Ascending aorta (tissue), 2 donors: ENCODE measurements around the gene GPR32. TPM values are rescaled to one million over a fixed set of nuclear protein-coding genes. Genes with fewer than 3 reads are reported as not detected.

Experiments used
- DNase-seq, 2 donors: peaks; one replicate each; pipeline ENCODE4 v3.0.0-alpha.2; 2019; ENCODE audit warnings: low spot score in 2 of 2
- H3K27ac ChIP-seq, 2 donors: fragments of 200-600 bp; sonication (generic); one replicate each; pipeline ENCODE4 v1.5.1; 2016 to 2017; ENCODE audit warnings: mild to moderate bottlenecking in 1 of 2
- H3K27me3 ChIP-seq: fragments of 200-600 bp; sonication (generic); one replicate; pipeline ENCODE4 v1.5.1; 2017
- H3K36me3 ChIP-seq, 2 donors: fragments of 200-600 bp; sonication (generic); one replicate each; pipeline ENCODE4 v1.5.1; 2016
- H3K4me1 ChIP-seq, 2 donors: fragments of 200-600 bp; sonication (generic); one replicate each; pipeline ENCODE4 v1.5.1; 2016 to 2017; ENCODE audit warnings: mild to moderate bottlenecking in 1 of 2
- H3K4me3 ChIP-seq, 2 donors: fragments of 200-600 bp; sonication (generic); one replicate each; pipeline ENCODE4 v1.5.1; 2016 to 2017; ENCODE audit warnings: mild to moderate bottlenecking in 1 of 2
- H3K9me3 ChIP-seq, 2 donors: fragments of 200-600 bp; sonication (generic); one replicate each; pipeline ENCODE4 v1.5.1; 2016
- CTCF ChIP-seq, 3 experiments: fragments of 200-600 bp in 2 of 3; fragments of 450-650 bp in 1 of 3; sonication (generic) in 2 of 3; IDR thresholded peaks; one replicate each; pipeline ENCODE4 v1.5.1; 2016 to 2019; ENCODE audit warnings: antibody characterized with exemption in 3 of 3, mild to moderate bottlenecking in 1 of 3, moderate library complexity in 1 of 3
- intact Hi-C: fragments of 100-400 bp; cut with DNase I; formaldehyde crosslinking; loops from one replicate; pipeline ENCODE4 v1.15.1; 2023
- total RNA-seq: library from RNA; depleted of rRNA; stranded (reverse); fragments of >200 nt; gene quantifications from one replicate; pipeline ENCODE4 v1.1.0, GENCODE V29; 2016

GPR32 gene
- total RNA-seq, 1 donor from 2014 or later, result not detected

DNA sequence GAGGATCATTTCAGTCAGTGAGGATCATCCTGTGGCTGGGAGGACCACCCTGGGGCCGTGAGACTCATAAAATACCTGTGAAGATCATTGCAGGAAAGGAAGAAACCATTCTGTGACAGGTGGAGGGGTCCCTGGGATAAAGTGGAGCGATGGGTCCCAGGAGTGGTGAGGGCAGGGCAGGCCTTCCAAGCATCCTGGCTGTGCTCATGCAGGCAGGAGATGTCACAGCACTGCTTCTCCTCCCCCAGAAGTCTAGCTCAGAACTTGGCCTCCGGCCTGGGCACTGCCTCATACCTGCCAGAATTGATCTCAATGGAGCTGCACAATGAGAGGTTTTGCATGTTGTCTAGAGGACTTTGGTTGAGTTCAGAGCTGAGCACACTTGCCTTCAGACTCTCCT lies 42.2 kb downstream of the GPR32 start:
- Histone ChIP-seq H3K36me3 (no peaks in the 10 kb centered on the region), H3K9me3 (no peaks in the 10 kb centered on the region), H3K4me1 (no peaks in the 10 kb centered on the region), H3K4me3 (no peak overlapping the region), H3K27me3 (no peaks in the 10 kb centered on the region), H3K27ac (no peak overlapping the region)
- intact Hi-C loops, result no loop called here
- no peak for TF ChIP-seq CTCF (IDR thresholded peaks at IDR 0.05)
- no peak for DNase-seq

DNA sequence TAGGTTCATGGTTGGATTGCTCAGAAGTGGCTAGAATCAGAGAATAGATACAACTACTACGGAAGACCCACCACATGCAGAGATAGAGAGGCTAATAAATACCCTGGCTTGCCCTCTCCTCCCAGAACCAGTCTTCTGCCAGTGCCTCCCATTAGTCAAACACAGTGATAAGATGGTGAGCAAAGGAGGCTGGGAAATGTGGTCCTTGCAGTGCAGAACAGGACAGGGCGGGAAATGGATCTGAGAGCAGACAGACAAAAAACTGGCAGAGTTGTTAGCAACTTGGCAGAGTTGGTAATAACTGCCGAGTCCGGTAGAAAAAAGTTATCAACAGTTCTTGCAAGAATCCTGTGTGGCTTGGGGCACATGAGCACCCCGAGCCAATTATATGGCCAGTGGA lies 44.6 kb downstream of the GPR32 start:
- intact Hi-C loops, result no loop called here
- H3K27me3 ChIP-seq, result peaks cover 5% of the 10 kb centered on the region
- no peak for TF ChIP-seq CTCF (IDR thresholded peaks at IDR 0.05)

GRCh38 chr19:50815439-50815838 lies 45.2 kb downstream of the GPR32 start:
- no peaks in the 10 kb centered on the region for H3K9me3 ChIP-seq
- H3K4me1 ChIP-seq, result no peaks in the 10 kb centered on the region
- no peaks in the 10 kb centered on the region for H3K36me3 ChIP-seq
- H3K27me3 ChIP-seq, result peaks cover 5% of the 10 kb centered on the region
- H3K4me3 ChIP-seq, result no peak overlapping the region
- no peak overlapping the region for H3K27ac ChIP-seq
- intact Hi-C loops, result no loop called here
- TF ChIP-seq CTCF (IDR thresholded peaks at IDR 0.05), result no peak
- DNase-seq, result no peak

More for the DNA sequence above, 44.6 kb downstream of the GPR32 start:
- Histone ChIP-seq H3K27ac (no peak overlapping the region), H3K9me3 (no peaks in the 10 kb centered on the region), H3K36me3 (no peaks in the 10 kb centered on the region), H3K4me3 (no peak overlapping the region), H3K4me1 (no peaks in the 10 kb centered on the region)
- DNase-seq, result no peak

DNA sequence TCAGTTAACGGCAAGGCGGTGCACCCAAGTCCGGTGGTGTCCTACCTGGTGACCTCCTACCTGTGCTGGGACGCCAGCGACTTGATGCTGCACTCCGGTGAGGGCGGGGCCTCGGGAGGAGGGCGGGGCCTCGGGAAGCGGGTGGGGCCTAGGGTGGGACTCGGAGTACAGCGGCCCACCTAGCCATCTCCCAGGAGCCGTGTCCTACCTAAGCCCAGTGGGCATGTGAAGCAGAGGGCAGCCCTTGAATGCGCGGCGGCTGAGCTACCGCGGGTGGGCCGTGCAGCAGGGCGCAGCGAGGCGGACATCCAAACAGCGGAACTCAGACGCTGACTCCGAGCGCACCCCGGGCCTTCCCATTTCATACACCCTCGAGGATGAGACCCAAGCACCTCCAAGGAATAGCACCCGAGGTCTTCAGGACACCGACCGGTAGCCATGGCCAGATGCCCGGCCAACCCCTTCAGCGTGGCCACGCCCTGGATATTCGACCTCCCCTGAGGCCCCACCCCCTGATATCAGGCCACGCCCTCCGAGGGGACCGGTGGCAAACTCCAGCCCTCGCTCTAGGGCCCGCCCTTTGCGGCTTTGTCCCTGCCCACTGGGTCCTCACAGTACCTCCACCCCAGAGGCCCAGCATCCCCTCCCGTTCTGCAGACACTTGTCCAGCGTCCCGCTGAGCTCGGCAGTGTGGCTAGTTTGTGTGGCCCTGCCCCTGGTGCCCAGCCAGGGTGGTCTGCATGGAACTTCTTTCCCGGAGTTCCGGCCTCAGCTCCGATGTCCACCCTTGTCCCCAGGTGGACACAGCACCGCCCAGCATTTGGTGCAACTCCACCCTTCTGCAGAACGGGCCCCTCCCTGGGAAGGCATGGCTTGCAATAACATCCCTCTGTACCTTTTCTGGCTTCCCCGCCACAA lies 47.9 kb downstream of the GPR32 start:
- Histone ChIP-seq H3K36me3 (no peaks in the 10 kb centered on the region), H3K27me3 (peaks cover 11% of the 10 kb centered on the region), H3K27ac (no peak overlapping the region), H3K4me1 (no peaks in the 10 kb centered on the region), H3K4me3 (peak overlapping the region; percentile 17 to 34), H3K9me3 (no peaks in the 10 kb centered on the region)
- no peak for DNase-seq
- no peak for TF ChIP-seq CTCF (IDR thresholded peaks at IDR 0.05)
- intact Hi-C loops, result no loop called here

DNA sequence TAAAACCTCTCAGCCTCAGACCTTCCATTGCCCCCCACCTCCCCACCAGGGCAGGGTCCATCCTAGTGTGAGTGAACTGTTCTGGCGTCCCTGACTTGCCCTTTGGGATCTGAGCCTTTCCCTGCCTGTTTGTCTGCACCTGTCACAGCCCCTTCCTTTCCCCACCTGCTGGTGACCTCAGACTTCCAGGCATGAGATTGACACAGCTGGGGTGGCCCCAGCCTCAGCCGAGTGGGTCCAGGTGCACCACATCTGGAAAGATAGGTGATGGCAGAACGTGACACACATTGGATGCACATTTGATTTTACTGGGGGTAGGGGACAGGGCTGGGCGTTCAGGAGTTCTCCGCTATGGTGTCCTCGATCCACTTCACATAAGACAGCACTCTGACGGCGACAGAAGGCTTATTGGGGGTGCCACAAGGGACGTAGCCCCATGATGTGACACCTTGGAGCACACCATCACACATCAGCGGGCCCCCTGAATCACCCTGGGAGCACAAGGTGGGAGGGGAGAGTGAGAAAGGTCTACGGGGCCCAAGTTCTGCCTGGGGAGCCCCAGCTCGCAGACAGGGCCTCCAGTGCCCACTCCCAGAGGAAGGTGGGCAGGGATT lies 48.7 kb downstream of the GPR32 start:
- Histone ChIP-seq H3K36me3 (no peaks in the 10 kb centered on the region), H3K4me3 (no peak overlapping the region), H3K4me1 (no peaks in the 10 kb centered on the region), H3K27ac (no peak overlapping the region), H3K9me3 (no peaks in the 10 kb centered on the region), H3K27me3 (peaks cover 11% of the 10 kb centered on the region)
- TF ChIP-seq CTCF (IDR thresholded peaks at IDR 0.05), result no peak
- no peak for DNase-seq
- intact Hi-C loops, result no loop called here
